SU-DHL-6 (cell line): ENCODE measurements around the gene ID2.

Source experiments
- H2AFZ ChIP-seq: fragments of 200-600 bp; sonication (generic); 2 replicates; pipeline ENCODE4 v1.6.1; 2014; ENCODE audit warnings: low read depth, mild to moderate bottlenecking, moderate library complexity, mixed read lengths, antibody characterized with exemption, low read length; ENCODE audit not compliant: severe bottlenecking
- H3F3A ChIP-seq: fragments of 200-600 bp; shearing (Covaris generic); 2 replicates; pipeline ENCODE4 v1.6.0; 2016; ENCODE audit warnings: antibody characterized with exemption, mild to moderate bottlenecking; ENCODE audit not compliant: insufficient read depth
- H3K27ac ChIP-seq: fragments of 200-600 bp; sonication (generic); 2 replicates; pipeline ENCODE4 v1.5.1; 2016; ENCODE audit warnings: low read depth, mild to moderate bottlenecking, low read length, moderate library complexity, mixed read lengths
- H3K27me3 ChIP-seq: fragments of 200-600 bp; sonication (generic), shearing (Covaris generic); 2 replicates; pipeline ENCODE4 v1.6.0; 2014; ENCODE audit warnings: mild to moderate bottlenecking, low read length
- H3K36me3 ChIP-seq: fragments of 200-600 bp; sonication (generic); 2 replicates; pipeline ENCODE4 v1.6.1; 2014; ENCODE audit warnings: mild to moderate bottlenecking, low read length, mixed read lengths
- H3K4me2 ChIP-seq: fragments of 300-600, 200-600 bp; shearing (Covaris generic), sonication (generic); 2 replicates; pipeline ENCODE4 v1.6.0; 2014; ENCODE audit warnings: low read length, low read depth, mild to moderate bottlenecking; ENCODE audit not compliant: poor library complexity, severe bottlenecking
- H3K4me3 ChIP-seq: fragments of 200-600 bp; sonication (generic); 2 replicates; pipeline ENCODE4 v1.5.1; 2014; ENCODE audit warnings: antibody characterized with exemption, low read length, mild to moderate bottlenecking, mixed read lengths; ENCODE audit not compliant: insufficient read depth, poor library complexity, severe bottlenecking
- H3K79me2 ChIP-seq: fragments of 200-600 bp; sonication (generic); 2 replicates; pipeline ENCODE4 v1.6.1; 2014; ENCODE audit warnings: mild to moderate bottlenecking, low read length, moderate library complexity; ENCODE audit not compliant: insufficient read depth
- H3K9ac ChIP-seq: fragments of 200-600 bp; sonication (generic); 2 replicates; pipeline ENCODE4 v1.7.0; 2014; ENCODE audit warnings: mild to moderate bottlenecking, low read length
- H3K9me2 ChIP-seq: fragments of 200-600 bp; sonication (generic); replicated peaks from 2 replicates; pipeline ENCODE4 v1.6.1; 2014; ENCODE audit warnings: low read length; ENCODE audit not compliant: insufficient read depth
- H3K9me3 ChIP-seq: fragments of 200-600 bp; sonication (generic); 2 replicates; pipeline ENCODE4 v1.6.1; 2014; ENCODE audit warnings: low read length, mixed read lengths; ENCODE audit not compliant: insufficient read depth
- H4K20me1 ChIP-seq: fragments of 200-600 bp; sonication (generic); 2 replicates; pipeline ENCODE4 v1.6.1; 2014; ENCODE audit warnings: low read depth, mild to moderate bottlenecking, antibody characterized with exemption, low read length, moderate library complexity, mixed read lengths
- EZH2phosphoT487 ChIP-seq: fragments of 200-600 bp; sonication (generic), shearing (Covaris generic); conservative IDR thresholded peaks from 2 replicates; pipeline ENCODE4 v1.6.1; 2018; ENCODE audit warnings: mild to moderate bottlenecking, antibody characterized with exemption, low read length, moderate library complexity, mixed read lengths
- TF ChIP-seq, protein P1 (sequence below): fragments of 200-600 bp; sonication (generic); IDR thresholded peaks from one replicate; pipeline ENCODE4 v1.5.1; 2017; ENCODE audit warnings: antibody characterized with exemption, mild to moderate bottlenecking, low read length, moderate library complexity; ENCODE audit not compliant: insufficient read depth, poor library complexity, severe bottlenecking

The ID2 gene

DNA sequence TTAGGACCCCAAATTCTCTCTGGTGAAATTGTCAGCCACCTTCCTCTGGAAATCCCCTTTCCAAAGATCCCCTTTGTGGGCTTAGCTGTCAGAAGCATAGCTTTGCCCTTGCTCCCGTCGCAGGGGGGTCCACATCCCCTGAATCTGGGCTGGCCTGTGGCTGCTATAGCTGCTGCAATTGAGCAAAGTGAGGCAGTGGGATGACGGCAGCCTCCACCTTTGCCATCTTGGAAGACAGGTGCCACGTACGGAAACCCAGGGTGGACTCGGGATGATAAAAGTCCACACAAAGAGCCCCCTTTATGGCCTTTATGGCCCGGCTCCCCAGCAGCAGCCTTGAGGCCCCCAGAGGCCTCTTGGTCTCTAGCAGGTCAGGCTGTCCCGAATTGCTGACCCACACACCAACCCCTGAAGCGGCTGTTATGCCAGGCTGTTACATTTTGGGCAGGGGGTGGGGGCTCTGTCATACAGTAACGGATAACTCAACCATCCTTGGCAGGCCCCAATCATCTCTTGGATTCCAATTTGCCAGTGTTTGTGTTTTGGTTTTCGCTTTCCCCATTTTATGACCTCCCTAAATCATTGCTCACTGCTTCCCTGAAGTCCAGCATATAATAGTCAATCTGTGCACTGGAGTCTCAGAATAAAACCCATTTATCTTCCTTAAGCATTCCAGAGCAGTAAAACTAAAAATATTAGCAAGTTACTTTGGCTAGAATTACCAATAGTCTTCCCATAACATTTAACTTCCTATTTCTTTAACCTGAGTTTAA is 33.2 kb upstream of the ID2 start:
- Histone ChIP-seq H4K20me1 (no peaks in the 10 kb centered on the region), H3F3A (no peaks in the 10 kb centered on the region), H3K27me3 (no peaks in the 10 kb centered on the region), H2AFZ (no peak overlapping the region), H3K27ac (no peak overlapping the region), H3K9ac (no peak overlapping the region), H3K9me2 (no peaks in the 10 kb centered on the region), H3K36me3 (no peaks in the 10 kb centered on the region), H3K4me3 (no peak overlapping the region), H3K9me3 (peaks cover 20% of the 10 kb centered on the region; the same call in 1 of the 2 replicates), H3K79me2 (no peaks in the 10 kb centered on the region), H3K4me2 (no peak overlapping the region)
- TF ChIP-seq EZH2phosphoT487: no peak
- TF ChIP-seq, protein P1, sequence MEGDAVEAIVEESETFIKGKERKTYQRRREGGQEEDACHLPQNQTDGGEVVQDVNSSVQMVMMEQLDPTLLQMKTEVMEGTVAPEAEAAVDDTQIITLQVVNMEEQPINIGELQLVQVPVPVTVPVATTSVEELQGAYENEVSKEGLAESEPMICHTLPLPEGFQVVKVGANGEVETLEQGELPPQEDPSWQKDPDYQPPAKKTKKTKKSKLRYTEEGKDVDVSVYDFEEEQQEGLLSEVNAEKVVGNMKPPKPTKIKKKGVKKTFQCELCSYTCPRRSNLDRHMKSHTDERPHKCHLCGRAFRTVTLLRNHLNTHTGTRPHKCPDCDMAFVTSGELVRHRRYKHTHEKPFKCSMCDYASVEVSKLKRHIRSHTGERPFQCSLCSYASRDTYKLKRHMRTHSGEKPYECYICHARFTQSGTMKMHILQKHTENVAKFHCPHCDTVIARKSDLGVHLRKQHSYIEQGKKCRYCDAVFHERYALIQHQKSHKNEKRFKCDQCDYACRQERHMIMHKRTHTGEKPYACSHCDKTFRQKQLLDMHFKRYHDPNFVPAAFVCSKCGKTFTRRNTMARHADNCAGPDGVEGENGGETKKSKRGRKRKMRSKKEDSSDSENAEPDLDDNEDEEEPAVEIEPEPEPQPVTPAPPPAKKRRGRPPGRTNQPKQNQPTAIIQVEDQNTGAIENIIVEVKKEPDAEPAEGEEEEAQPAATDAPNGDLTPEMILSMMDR: no peak

DNA sequence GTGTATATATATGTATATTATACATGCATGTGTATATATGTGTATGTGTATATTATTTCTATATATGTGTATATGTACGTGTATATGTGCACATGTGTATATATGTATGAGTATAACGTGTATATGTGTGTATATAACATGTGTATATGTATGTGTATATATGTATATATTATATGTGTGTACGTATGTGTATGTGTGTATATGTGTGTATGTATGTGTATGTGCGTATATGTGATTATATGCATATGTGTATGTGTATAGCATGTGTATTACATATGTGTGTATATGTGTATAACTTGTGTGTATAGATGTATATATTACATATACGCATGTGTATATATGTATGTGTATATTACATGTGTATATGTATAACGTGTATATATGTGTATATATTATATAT is 32.1 kb upstream of the ID2 start:
- no peaks in the 10 kb centered on the region for H3K27me3 ChIP-seq
- H3K4me3 ChIP-seq: no peak overlapping the region
- no peaks in the 10 kb centered on the region for H3K9me2 ChIP-seq
- H2AFZ ChIP-seq: no peak overlapping the region
- H3K79me2 ChIP-seq: no peaks in the 10 kb centered on the region
- TF ChIP-seq, protein P1: no peak
- no peak for TF ChIP-seq EZH2phosphoT487
- H3K36me3 ChIP-seq: no peaks in the 10 kb centered on the region
- H3K9me3 ChIP-seq: peaks cover 20% of the 10 kb centered on the region; the same call in 1 of the 2 replicates
- no peak overlapping the region for H3K9ac ChIP-seq
- H3K27ac ChIP-seq: no peak overlapping the region
- H4K20me1 ChIP-seq: no peaks in the 10 kb centered on the region
- no peak overlapping the region for H3K4me2 ChIP-seq
- no peaks in the 10 kb centered on the region for H3F3A ChIP-seq

DNA sequence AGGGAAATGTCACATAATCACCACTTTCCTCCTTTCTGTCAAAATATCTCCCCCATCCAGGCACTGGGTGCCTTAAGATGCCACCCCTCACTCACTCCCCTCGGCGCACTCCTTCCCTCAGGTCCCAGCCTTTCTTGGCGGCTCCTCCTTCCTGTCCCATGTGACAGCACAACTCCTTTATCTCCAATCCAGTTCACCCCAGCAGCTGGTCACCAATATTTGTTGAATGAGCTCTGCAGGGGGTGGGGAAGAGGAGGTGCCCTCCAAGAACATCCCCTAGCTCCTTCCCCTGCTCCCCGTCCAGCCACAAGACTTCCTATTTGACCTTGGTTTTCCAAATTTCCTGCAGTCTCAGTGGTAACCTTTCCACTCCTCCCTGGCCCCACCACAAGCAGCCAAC is 31.6 kb upstream of the ID2 start:
- H2AFZ ChIP-seq: no peak overlapping the region
- H3K9me2 ChIP-seq: no peaks in the 10 kb centered on the region
- no peaks in the 10 kb centered on the region for H3K36me3 ChIP-seq
- H3F3A ChIP-seq: no peaks in the 10 kb centered on the region
- H3K27me3 ChIP-seq: no peaks in the 10 kb centered on the region
- H4K20me1 ChIP-seq: no peaks in the 10 kb centered on the region
- no peak overlapping the region for H3K4me3 ChIP-seq
- peaks cover 20% of the 10 kb centered on the region; the same call in 1 of the 2 replicates for H3K9me3 ChIP-seq
- H3K9ac ChIP-seq: no peak overlapping the region
- TF ChIP-seq, protein P1: no peak
- no peak for TF ChIP-seq EZH2phosphoT487
- H3K4me2 ChIP-seq: no peak overlapping the region
- H3K27ac ChIP-seq: no peak overlapping the region
- H3K79me2 ChIP-seq: no peaks in the 10 kb centered on the region
